ENCODE measurements around the gene TCP11L2.

GRCh38 chr12:106254724-106255123 lies 47.8 kb upstream of the TCP11L2 start:
- TF ChIP-seq CTCF (IDR thresholded peaks at IDR 0.05; ENCODE audit: borderline replicate concordance, extremely low read depth, low read length, poor library complexity, severe bottlenecking) (no peak), EZH2 (IDR thresholded peaks at IDR 0.05; ENCODE audit: borderline replicate concordance, low read depth, low read length, severe bottlenecking) (no peak)
